ENCODE data around the gene CLSTN2.

CLSTN2 gene

GRCh38 chr3:140529096-140529495 is 594.1 kb downstream of the CLSTN2 start:
- TF ChIP-seq, protein P1, sequence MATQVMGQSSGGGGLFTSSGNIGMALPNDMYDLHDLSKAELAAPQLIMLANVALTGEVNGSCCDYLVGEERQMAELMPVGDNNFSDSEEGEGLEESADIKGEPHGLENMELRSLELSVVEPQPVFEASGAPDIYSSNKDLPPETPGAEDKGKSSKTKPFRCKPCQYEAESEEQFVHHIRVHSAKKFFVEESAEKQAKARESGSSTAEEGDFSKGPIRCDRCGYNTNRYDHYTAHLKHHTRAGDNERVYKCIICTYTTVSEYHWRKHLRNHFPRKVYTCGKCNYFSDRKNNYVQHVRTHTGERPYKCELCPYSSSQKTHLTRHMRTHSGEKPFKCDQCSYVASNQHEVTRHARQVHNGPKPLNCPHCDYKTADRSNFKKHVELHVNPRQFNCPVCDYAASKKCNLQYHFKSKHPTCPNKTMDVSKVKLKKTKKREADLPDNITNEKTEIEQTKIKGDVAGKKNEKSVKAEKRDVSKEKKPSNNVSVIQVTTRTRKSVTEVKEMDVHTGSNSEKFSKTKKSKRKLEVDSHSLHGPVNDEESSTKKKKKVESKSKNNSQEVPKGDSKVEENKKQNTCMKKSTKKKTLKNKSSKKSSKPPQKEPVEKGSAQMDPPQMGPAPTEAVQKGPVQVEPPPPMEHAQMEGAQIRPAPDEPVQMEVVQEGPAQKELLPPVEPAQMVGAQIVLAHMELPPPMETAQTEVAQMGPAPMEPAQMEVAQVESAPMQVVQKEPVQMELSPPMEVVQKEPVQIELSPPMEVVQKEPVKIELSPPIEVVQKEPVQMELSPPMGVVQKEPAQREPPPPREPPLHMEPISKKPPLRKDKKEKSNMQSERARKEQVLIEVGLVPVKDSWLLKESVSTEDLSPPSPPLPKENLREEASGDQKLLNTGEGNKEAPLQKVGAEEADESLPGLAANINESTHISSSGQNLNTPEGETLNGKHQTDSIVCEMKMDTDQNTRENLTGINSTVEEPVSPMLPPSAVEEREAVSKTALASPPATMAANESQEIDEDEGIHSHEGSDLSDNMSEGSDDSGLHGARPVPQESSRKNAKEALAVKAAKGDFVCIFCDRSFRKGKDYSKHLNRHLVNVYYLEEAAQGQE (IDR thresholded peaks at IDR 0.05; ENCODE audit: insufficient read depth in 1 of 2, low read depth in 2 of 2, low read length in 2 of 2), result no peak
- TF ChIP-seq FOXP2 (optimal IDR thresholded peaks at IDR 0.05; ENCODE audit: borderline replicate concordance, extremely low read depth, extremely low read length, insufficient read depth) (no peak), TAF1 (IDR thresholded peaks at IDR 0.05; ENCODE audit: borderline replicate concordance, insufficient read depth, low read length) (no peak), SIN3A (IDR thresholded peaks at IDR 0.05; ENCODE audit: borderline replicate concordance, insufficient read depth, low read length) (no peak), POLR2AphosphoS5 (IDR thresholded peaks at IDR 0.05; ENCODE audit: low read depth, low read length) (no peak)

DNA sequence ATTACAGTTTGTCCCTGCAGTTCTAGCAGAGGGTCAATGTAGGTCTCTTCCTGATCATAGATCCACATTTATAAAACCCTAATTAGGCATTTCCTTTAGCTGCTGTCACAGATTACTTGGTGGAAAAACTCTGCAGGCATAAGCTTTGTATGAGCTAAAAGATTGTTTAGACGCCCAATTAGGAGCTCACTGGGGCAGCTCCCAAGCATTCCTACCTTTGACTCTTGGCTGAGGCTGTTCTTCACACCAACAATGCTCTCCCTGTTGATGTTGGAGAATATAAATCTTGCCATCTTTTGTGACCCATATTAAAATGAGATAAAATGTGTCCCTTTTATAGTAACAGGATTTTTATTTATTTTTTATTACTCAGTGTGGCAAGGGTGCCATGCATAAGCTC is 594.6 kb downstream of the CLSTN2 start:
- TF ChIP-seq, protein P1 (IDR thresholded peaks at IDR 0.05; ENCODE audit: insufficient read depth in 1 of 2, low read depth in 2 of 2, low read length in 2 of 2), result no peak
- TF ChIP-seq POLR2AphosphoS5 (IDR thresholded peaks at IDR 0.05; ENCODE audit: low read depth, low read length) (no peak), SIN3A (IDR thresholded peaks at IDR 0.05; ENCODE audit: borderline replicate concordance, insufficient read depth, low read length) (no peak), TAF1 (IDR thresholded peaks at IDR 0.05; ENCODE audit: borderline replicate concordance, insufficient read depth, low read length) (no peak), FOXP2 (optimal IDR thresholded peaks at IDR 0.05; ENCODE audit: borderline replicate concordance, extremely low read depth, extremely low read length, insufficient read depth) (no peak)

DNA sequence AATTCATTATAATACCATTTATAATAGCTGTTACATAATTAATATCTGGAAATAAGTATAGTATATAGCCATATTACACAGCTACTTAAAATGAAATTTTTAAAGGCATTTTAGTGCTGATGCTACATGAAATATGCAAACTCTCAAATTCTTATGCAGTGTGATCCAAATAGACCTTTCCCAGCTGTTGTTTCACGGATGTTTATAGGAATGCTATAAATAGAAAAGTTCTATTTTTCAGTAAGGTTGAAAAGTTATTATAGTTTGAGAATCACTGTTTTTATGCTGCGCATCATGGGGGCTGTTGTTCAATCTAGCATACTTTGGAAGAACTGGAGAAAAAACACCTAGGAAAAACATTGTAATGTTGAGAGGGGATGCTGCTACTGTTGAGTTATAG is 595.1 kb downstream of the CLSTN2 start:
- TF ChIP-seq POLR2AphosphoS5 (IDR thresholded peaks at IDR 0.05; ENCODE audit: low read depth, low read length) (no peak), FOXP2 (optimal IDR thresholded peaks at IDR 0.05; ENCODE audit: borderline replicate concordance, extremely low read depth, extremely low read length, insufficient read depth) (no peak), SIN3A (IDR thresholded peaks at IDR 0.05; ENCODE audit: borderline replicate concordance, insufficient read depth, low read length) (no peak)

GRCh38 chr3:140530603-140531002 is 595.6 kb downstream of the CLSTN2 start:
- TF ChIP-seq, protein P1 (IDR thresholded peaks at IDR 0.05; ENCODE audit: insufficient read depth in 1 of 2, low read depth in 2 of 2, low read length in 2 of 2), result no peak
- TF ChIP-seq SIN3A (IDR thresholded peaks at IDR 0.05; ENCODE audit: borderline replicate concordance, insufficient read depth, low read length), result no peak
- no peak for TF ChIP-seq FOXP2 (optimal IDR thresholded peaks at IDR 0.05; ENCODE audit: borderline replicate concordance, extremely low read depth, extremely low read length, insufficient read depth)
- TF ChIP-seq TAF1 (IDR thresholded peaks at IDR 0.05; ENCODE audit: borderline replicate concordance, insufficient read depth, low read length), result no peak
- TF ChIP-seq POLR2AphosphoS5 (IDR thresholded peaks at IDR 0.05; ENCODE audit: low read depth, low read length), result no peak

DNA sequence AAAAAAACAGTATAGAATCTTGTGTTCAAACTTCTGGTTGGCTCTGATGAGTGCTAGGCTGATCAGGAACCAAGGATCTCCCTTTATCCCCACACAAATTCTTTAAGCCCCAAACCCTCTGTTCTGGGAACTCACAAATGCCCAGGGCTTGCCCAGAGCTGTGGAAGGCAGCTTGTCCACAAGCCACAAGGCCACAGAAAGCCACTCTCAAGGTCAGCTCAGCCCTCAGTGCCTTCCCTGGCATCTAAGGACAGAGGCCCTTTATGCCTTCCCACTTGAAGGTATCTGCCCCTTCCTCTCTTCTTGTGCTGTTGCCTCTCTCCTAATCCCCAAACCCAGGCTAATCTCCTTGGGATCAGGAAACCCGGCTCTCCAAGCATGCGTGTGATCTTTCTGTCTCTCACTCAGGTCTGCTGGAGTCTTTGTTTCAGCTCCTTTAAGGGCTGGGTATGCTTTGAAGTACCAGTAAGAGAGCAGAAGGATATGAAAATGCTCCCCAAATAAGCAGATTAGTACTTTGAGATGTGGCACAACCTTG is 597.9 kb downstream of the CLSTN2 start:
- TF ChIP-seq, protein P1 (IDR thresholded peaks at IDR 0.05; ENCODE audit: insufficient read depth in 1 of 2, low read depth in 2 of 2, low read length in 2 of 2), result no peak
- no peak for TF ChIP-seq FOXP2 (optimal IDR thresholded peaks at IDR 0.05; ENCODE audit: borderline replicate concordance, extremely low read depth, extremely low read length, insufficient read depth)
- no peak for TF ChIP-seq TAF1 (IDR thresholded peaks at IDR 0.05; ENCODE audit: borderline replicate concordance, insufficient read depth, low read length)
